ENCODE measurements around the gene FAM163A.

Gene FAM163A

DNA sequence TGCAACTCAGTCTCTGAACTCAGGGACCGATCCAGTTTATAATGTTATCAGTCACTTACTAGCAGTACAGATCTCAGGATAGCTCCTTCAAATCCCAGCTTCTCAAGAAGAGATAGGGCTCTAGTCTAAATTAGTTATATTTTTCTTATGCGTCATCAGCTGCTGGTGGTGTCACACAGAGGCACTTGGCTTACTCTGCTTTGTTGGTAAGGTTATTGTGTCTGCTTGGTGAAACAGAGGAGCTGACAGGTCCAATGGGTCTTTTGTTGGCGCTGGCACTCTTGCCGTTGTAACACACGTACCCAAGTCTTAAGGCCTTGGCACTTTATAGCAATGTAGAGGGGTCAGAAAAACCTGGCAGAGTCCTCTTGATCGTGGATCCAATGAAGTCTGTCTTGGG lies 122.3 kb downstream of the FAM163A start:
- no peak for FAIRE-seq

Data from G401.6 (cell line).